ENCODE data around the gene PAK5.

Gene PAK5

DNA sequence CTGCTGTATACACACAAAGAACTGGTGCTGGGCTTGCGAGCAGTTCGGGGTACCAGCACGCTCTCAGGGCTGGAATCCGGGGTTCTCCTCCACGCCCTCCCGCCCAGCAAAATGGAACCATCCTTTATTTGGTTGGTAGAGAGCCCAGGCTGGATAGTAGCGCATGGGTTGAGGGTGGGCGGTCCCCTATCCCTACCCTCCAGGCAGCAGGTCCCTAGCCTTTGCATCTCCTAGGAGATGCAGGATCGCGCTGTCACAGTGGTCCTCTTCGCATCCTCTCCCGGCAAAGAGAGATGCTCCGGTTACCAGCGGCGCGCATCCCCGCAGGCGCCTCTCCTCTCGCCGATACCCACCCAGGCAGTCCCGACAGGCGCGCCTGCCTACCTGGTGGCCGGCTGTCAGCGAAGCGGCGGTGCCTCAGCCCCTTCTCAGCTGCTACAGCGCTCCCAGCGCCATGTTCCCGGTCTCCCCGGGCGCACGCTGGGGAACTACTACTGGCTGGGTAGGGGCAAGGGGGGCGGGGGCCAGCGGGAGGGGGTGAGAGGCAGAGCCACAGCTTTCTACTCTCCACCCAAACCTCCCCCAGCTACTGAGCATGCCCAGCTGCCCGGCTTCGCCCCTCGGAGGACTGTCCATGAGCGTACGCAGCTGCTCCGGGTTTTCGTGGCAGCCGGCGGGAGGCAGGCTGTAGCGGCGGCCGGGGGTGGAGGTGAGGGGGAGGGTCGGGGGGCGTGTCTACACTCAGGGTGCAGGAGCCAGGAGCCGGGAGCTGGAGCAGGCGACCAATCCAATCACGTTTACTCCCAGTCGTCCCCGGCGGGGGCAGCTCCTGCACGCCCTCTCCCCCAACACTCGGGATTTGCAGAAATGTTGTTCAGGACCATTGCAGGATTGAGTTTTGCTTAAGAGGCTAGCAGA lies at the start of gene PAK5:
PAK5 (minus strand) TSS at position 699 of the 918 bp plus-strand sequence. CDS start 194,748 bp downstream, outside the sequence.
- no peak for DNase-seq (ENCODE audit: low read depth in 2 of 2)

DNA sequence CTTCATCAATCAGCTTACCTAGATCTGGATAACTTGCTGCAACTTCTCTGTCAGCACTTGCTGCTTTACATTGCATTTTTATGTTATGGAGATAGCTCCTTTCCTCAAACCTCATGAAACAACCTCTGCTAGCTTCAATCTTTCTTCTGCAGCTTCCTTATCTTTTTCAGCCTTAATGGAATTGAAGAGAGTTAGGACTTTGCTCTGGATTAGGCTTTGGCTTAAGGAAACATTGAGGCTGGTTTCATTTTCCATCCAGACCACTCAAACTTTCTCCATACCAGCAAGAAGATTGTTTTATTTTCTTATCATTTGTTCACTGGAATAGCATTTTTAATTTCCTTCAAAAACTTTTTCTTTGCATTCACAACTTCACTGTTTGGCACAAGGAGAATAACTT lies 48.8 kb upstream of the PAK5 start:
- DNase-seq (ENCODE audit: low read depth in 2 of 2) = no peak

GRCh38 chr20:9886227-9886626 lies 47.4 kb upstream of the PAK5 start:
- no peak for DNase-seq (ENCODE audit: low read depth in 2 of 2)

GRCh38 chr20:9884666-9885065 lies 45.8 kb upstream of the PAK5 start:
- no peak for DNase-seq (ENCODE audit: low read depth in 2 of 2)

DNA sequence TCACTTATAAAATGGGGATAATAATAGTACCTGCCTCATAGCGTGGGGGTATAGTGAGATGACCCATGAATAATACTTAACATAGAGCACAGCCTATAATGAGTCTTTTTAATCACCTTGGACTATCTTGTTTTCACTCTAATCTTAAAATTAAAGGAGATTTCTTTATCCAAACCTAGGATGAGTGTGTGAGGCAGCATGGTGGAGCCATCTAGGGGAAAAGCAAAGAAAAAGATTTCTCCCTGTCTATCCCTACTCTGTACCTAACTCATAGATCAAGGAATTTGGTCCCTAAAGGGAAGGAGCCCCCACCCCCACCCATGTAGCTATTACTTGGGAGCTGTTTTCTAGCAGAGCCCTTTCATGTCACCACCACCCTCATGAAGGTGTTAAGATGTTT lies 45.2 kb upstream of the PAK5 start:
- no peak for DNase-seq (ENCODE audit: low read depth in 2 of 2)

DNA sequence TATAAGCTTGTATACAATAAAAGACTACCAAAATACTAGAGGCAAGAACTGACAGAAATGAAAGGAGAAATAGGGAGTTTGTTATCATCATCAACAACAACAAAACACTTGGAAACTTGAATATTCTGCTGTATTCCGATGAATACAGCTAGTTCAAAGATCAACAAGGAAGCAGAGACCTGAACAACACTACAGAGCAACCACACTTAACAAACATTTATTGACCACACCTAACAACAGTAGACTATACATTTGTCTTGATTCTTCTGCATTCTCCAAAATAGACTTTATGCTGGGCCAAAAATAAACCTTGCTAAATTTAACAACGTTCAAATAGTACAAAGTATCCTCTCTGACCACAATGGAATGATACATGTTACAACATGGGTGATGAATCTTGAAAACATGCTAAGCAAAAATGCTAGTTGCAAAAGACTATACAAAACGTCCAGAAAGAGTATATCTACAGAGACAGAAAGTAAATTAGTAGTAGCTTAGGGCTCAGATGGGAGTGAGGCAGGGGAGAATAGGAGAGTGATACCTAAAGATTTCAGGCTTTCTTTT lies 39.1 kb upstream of the PAK5 start:
- DNase-seq (ENCODE audit: low read depth in 2 of 2) = no peak

DNA sequence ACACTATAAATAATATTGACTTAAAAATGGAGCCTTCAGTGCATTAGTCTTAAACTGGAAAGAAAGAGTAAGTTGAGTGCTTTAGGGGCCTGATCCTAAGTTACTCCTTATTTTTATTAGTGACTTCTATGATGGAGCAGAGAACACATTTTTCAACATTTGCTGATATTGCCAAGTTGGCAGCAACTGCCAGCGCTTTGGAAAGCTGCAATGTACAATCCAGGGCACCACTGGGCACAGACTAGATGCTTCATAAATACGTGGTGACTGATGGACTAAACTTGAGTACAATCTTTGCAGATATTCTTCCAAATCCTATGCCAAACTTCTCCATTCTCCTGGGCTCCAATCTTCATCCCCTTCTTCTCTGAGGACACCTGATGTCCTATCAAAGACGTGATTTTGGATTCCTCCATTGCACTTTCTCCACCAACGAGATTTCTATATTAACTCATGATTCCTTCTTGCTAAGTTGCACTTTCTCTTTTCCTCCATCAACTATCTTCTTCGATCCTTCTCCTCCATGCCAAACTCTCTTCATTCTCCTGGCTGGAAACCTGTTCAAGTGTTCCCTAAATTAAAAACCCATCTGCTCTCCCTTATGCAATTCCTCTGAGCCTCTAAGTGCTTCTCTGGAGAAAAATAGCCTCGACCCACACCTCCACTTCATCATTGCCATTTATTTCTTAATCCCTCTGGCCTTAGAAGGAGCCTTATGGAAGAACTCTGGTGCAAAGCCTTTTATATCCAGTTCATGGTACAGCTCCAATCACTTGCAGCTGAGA lies 28.5 kb upstream of the PAK5 start:
- DNase-seq (ENCODE audit: low read depth in 2 of 2) = no peak

DNA sequence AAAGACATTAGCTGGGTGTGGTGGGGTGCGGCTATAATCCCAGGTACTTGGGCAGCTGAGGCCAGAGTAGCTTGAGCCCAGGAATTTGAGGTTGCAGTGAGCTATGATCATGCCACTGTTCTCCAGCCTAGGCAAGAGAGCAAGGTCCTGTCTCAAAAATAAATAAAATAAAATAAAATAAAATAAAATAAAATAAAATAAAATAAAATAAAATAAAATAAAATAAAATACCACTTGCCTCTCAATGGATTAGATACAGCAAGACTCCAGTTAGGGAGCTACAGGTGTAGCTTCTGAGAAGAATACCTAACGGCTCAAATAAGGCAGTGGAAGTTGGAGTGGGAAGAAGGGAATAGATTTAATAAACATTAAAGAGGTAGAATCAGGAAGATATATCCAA lies 13.7 kb upstream of the PAK5 start:
- DNase-seq (ENCODE audit: low read depth in 2 of 2) = no peak

DNA sequence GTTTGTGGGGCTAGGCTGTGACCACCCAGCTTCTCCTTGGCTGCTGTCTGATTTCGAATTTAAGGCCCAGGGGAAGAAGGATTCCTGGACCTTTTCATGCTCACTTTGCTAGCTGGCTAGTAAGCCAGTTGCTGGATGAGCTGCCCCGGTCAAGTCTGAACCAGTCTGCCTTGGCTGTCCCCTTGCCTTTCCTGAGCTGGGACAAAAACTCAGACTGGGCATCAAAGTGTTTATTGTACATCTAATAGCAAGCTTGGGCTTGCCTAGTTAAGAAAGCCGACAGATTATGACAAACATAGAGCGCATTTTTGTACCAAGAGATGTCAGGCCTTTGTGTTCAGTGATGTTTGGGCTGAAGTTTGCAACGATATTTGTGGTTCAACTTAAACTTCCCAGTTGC lies 750 bp upstream of the PAK5 start:
- no peak for DNase-seq (ENCODE audit: low read depth in 2 of 2)

- no peak for DNase-seq (ENCODE audit: low read depth in 2 of 2)
Measured at GRCh38 chr20:9838035-9838377, 870 bp downstream of the PAK5 start.

DNA sequence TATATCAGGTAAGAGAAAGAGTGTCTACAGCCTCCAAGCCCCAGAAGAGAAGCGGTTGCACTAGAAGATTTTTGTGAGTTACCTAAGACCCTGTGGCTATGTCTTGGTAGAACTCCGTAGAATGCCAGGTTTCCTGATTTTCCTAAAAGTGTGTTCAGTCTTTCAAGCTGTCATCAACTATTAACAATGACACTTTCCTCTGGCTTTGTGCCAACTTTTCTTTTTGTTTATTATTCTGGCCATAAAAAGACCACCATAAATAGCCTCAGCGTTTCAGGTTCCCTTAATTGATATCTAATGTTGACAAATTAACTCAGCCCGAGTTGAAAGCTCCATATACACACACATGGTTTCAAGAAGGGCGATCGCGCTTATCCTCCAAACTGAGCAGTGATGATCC lies 1.2 kb downstream of the PAK5 start:
- DNase-seq (ENCODE audit: low read depth in 2 of 2) = no peak

GRCh38 chr20:9835302-9835701 lies 3.6 kb downstream of the PAK5 start:
- no peak for DNase-seq (ENCODE audit: low read depth in 2 of 2)

DNA sequence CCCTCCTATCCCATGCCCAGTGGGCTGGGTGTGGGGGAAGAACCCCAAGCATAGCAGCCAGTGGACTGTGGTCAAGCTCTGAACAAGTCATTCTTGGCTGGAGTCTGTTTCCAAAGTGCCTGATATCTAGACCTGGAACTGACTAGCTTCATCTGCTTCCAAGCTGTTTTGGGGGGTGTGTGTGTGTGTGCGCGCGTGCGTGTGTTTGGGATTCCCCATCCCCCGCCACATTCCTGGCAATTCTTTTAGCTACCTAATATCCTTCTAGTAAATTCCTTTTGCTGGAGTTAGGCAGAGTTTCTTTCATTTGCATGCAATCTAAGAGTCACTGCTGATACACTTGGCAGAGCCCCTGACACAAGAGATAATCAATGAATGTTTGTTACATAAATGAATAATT lies 7.8 kb downstream of the PAK5 start:
- DNase-seq (ENCODE audit: low read depth in 2 of 2) = no peak

DNA sequence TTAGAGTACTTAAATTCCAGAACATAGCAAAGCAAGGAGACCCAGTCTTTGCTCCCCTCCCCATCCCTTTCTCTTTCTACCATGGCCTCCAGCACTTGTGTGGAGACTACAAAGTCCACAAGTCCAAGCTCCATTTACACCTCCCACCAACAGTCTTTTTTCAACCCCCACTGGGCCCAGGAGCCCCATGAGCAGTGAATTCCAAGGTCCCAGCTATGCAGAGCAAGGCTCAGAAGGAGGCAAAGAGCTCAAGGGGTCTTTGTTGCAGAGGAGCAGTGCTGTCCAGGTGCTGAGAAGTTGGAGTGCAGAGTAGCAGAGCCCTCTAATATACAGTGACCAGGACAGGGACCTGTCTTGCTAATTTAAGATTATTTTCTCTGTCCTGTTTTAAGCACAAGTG lies 9.0 kb downstream of the PAK5 start:
- no peak for DNase-seq (ENCODE audit: low read depth in 2 of 2)

- DNase-seq (ENCODE audit: low read depth in 2 of 2) = no peak
Measured at GRCh38 chr20:9817654-9818053, 21.2 kb downstream of the PAK5 start.

- DNase-seq (ENCODE audit: low read depth in 2 of 2) = no peak
Measured at GRCh38 chr20:9815632-9816031, 23.2 kb downstream of the PAK5 start.

- DNase-seq (ENCODE audit: low read depth in 2 of 2) = no peak
Measured at GRCh38 chr20:9810738-9811137, 28.1 kb downstream of the PAK5 start.

GRCh38 chr20:9809271-9809670 lies 29.6 kb downstream of the PAK5 start:
- DNase-seq (ENCODE audit: low read depth in 2 of 2) = no peak

DNA sequence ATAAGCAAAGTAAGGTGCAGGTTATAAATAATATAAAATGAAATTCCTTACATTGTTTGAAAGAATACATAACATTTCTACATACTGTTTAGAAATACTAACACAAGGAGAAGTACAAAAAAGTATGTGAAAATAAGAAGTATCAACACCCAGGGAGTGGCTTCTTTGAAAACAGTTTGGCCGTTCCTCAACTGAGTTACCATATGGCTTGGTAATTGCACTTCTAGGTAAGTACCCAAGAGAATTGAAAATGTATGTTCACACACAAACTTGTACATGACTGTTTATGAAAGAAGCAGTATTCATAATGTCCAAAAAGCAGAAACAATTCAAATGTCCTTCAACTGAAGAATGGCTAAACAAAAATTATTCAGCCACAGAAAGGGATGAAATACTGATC lies 30.7 kb downstream of the PAK5 start:
- no peak for DNase-seq (ENCODE audit: low read depth in 2 of 2)

DNA sequence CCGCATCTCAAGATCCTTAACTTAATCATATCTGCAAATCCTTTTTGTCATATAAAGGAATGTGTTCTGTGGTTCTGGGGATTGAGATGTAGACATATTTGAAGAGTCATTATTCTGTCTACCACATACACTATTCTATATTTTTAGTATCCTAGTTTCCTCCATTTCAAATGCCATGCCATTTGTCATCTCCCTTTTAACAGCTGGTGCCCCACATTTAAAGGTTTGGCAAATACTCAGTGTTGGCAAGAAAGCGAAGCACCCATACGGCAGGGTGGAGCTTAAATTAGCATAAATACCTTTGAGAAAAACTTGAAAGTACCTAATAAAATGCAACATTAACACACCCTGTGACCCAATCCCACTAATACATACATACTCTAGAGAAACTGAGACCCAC lies 31.7 kb downstream of the PAK5 start:
- no peak for DNase-seq (ENCODE audit: low read depth in 2 of 2)

GRCh38 chr20:9800421-9800820 lies 38.5 kb downstream of the PAK5 start:
- DNase-seq (ENCODE audit: low read depth in 2 of 2) = no peak

DNA sequence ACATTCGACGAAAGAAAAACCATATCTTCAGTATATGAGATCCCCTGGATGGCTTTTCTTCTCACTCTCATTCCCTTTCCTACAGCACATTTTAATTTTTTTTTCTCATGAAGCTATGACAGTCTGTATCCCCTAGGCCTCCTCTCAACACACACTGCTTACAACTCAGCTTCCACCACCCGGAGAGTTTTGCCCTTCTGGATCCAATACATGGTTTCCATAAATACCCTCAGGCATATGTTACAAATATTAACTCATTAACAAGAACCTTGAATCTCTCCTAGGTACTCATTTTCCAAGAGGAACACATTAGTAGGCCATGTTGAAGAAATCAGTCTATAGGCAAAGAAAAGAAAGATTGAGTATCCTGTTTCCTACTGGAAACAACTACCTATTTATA lies 44.0 kb downstream of the PAK5 start:
- no peak for DNase-seq (ENCODE audit: low read depth in 2 of 2)

GRCh38 chr20:9792674-9793073 lies 46.2 kb downstream of the PAK5 start:
- no peak for DNase-seq (ENCODE audit: low read depth in 2 of 2)

All from stimulated activated CD4-positive, alpha-beta T cell treated with anti-CD3 and anti-CD28 coated beads, Interleukin-15, amount 100 ng/mL, for 48 hours (primary cell).